HepG2 (cell line): Measurements from ENCODE around the gene SEC24A. TPM values are rescaled to one million over a fixed set of nuclear protein-coding genes. Genes with fewer than 3 reads are reported as not detected.

Source experiments
- ARID5B ChIP-seq: IDR thresholded peaks from 2 replicates; pipeline ENCODE4 v1.4.0; 2020; ENCODE audit warnings: mild to moderate bottlenecking, missing genetic modification reagents
- ATF4 ChIP-seq, 2 experiments: fragments of 450-650 bp in 1 of 2; sonication (generic) in 1 of 2; formaldehyde crosslinking; IDR thresholded peaks; 2 replicates each; pipeline versions ENCODE4 v1.5.0 to v1.8.0; 2020 to 2022; ENCODE audit warnings: mild to moderate bottlenecking in 1 of 2, missing genetic modification reagents in 1 of 2
- CEBPB ChIP-seq: IDR thresholded peaks from 2 replicates; pipeline ENCODE4 v1.6.1; 2011; ENCODE audit warnings: low read depth, low read length, improper control_type of control experiment, borderline replicate concordance
- CEBPG ChIP-seq: IDR thresholded peaks from 2 replicates; pipeline ENCODE4 v1.6.1; 2016
- ELK4 ChIP-seq: sonication (generic); formaldehyde crosslinking; IDR thresholded peaks from 2 replicates; pipeline ENCODE4 v1.9.0; 2021; ENCODE audit warnings: missing genetic modification reagents, borderline replicate concordance
- FOXP1 ChIP-seq, 2 experiments: fragments of 450-650 bp in 1 of 2; IDR thresholded peaks; 2 replicates each; pipeline ENCODE4 v1.6.1; 2017 to 2018; ENCODE audit warnings: antibody characterized with exemption in 1 of 2
- HNF4G ChIP-seq, 2 experiments: sonication (generic) in 1 of 2; formaldehyde crosslinking in 1 of 2; IDR thresholded peaks; 2 replicates each; pipeline versions ENCODE4 v1.4.0 to v1.6.1; 2011 to 2020; ENCODE audit warnings: borderline replicate concordance in 2 of 2, low read depth in 2 of 2, mild to moderate bottlenecking in 2 of 2, low read length in 1 of 2, missing genetic modification reagents in 1 of 2, moderate library complexity in 1 of 2
- KAT7 ChIP-seq: IDR thresholded peaks from 2 replicates; pipeline ENCODE4 v1.6.1; 2018; ENCODE audit warnings: borderline replicate concordance, missing compliant biosample characterization
- KDM6A ChIP-seq: IDR thresholded peaks from 2 replicates; pipeline ENCODE4 v1.6.1; 2016; ENCODE audit warnings: low read depth
- LCORL ChIP-seq, 2 experiments: fragments of 450-650 bp in 1 of 2; sonication (generic) in 1 of 2; formaldehyde crosslinking in 1 of 2; IDR thresholded peaks; 2 replicates each; pipeline versions ENCODE4 v1.5.0 to v1.6.1; 2017 to 2020; ENCODE audit warnings: antibody characterized with exemption in 1 of 2, missing genetic modification reagents in 1 of 2
- MED1 ChIP-seq: sonication (generic); formaldehyde crosslinking; IDR thresholded peaks from 2 replicates; pipeline ENCODE4 v1.4.0; 2020; ENCODE audit warnings: missing genetic modification reagents
- RARA ChIP-seq: IDR thresholded peaks from 2 replicates; pipeline ENCODE4 v1.6.1; 2016; ENCODE audit warnings: missing genetic modification reagents, missing compliant biosample characterization
- TBX2 ChIP-seq: sonication (generic); formaldehyde crosslinking; IDR thresholded peaks from 2 replicates; pipeline ENCODE4 v1.5.0; 2020; ENCODE audit warnings: missing genetic modification reagents, mild to moderate bottlenecking, borderline replicate concordance
- THAP8 ChIP-seq: sonication (generic); formaldehyde crosslinking; IDR thresholded peaks from 2 replicates; pipeline ENCODE4 v1.5.1; 2020; ENCODE audit warnings: missing genetic modification reagents, mild to moderate bottlenecking, borderline replicate concordance
- TSC22D2 ChIP-seq: sonication (generic); formaldehyde crosslinking; IDR thresholded peaks from 2 replicates; pipeline ENCODE4 v1.5.1; 2020; ENCODE audit warnings: missing genetic modification reagents, mild to moderate bottlenecking, borderline replicate concordance
- ZNF121 ChIP-seq: sonication (generic); formaldehyde crosslinking; IDR thresholded peaks from 2 replicates; pipeline ENCODE4 v1.5.0; 2020; ENCODE audit warnings: mild to moderate bottlenecking, missing genetic modification reagents
- ZNF362 ChIP-seq: sonication (generic); formaldehyde crosslinking; IDR thresholded peaks from 2 replicates; pipeline ENCODE4 v1.4.0; 2020; ENCODE audit warnings: missing genetic modification reagents, mild to moderate bottlenecking, borderline replicate concordance
- ZNF513 ChIP-seq: sonication (generic); formaldehyde crosslinking; conservative IDR thresholded peaks from 2 replicates; pipeline ENCODE4 v1.5.0; 2020; ENCODE audit warnings: missing genetic modification reagents
- ZNF790 ChIP-seq: sonication (generic); formaldehyde crosslinking; IDR thresholded peaks from 2 replicates; pipeline ENCODE4 v1.8.0; 2022; ENCODE audit warnings: missing genetic modification reagents, mild to moderate bottlenecking, borderline replicate concordance
- polyA plus RNA-seq, 8 experiments: library from polyadenylated mRNA; depleted of rRNA in 3 of 8; stranded (reverse) in 7 of 8; unstranded in 1 of 8; fragments of >200 nt; fragmentation: Illumina TruSeq in 4 of 8; extraction: Trizol in 4 of 8; gene quantifications; 2 replicates each; pipeline versions ENCODE4 v1.2.1 to v1.2.3, GENCODE V29; 2011 to 2016; ENCODE audit warnings: low read depth in 4 of 8, missing spikeins in 1 of 8, mixed read lengths in 1 of 8; ENCODE audit not compliant: insufficient read depth in 1 of 8
- total RNA-seq, 5 experiments: library from RNA; depleted of rRNA; stranded (reverse); fragments of >200 nt; fragmentation: Illumina TruSeq; extraction: Trizol; gene quantifications; 2 replicates each; pipeline ENCODE4 v1.2.3, GENCODE V29; 2016; ENCODE audit warnings: low read depth in 1 of 5

Gene SEC24A
- total and polyA plus RNA-seq, 2 of the 13 experiments (the other 11 are each of a cell fraction or from before 2014, with no cell fraction given) = 30.5 to 56.8 TPM

GRCh38 chr5:134656690-134657089 is 8.1 kb downstream of the SEC24A start (continued):
- TF ChIP-seq TBX2 (CRISPR knock-in tag) (peak; percentile 16; the same call in 1 of the 2 replicates), FOXP1 (IDR thresholded peaks at IDR 0.05) (no peak), FOXP1 (CRISPR knock-in tag; IDR thresholded peaks at IDR 0.05) (peak; percentile 32; the same call in 1 of the 2 replicates), MED1 (CRISPR knock-in tag) (peak; percentile 39; the same call in 1 of the 2 replicates), ZNF121 (CRISPR knock-in tag) (peak; percentile 82), TSC22D2 (CRISPR knock-in tag) (no peak), KDM6A (CRISPR knock-in tag) (no peak), KAT7 (CRISPR knock-in tag) (0 out of 2 replicates have a peak, but pooled peaks have one; percentile 17), RARA (peak; percentile 59), HNF4G (IDR thresholded peaks at IDR 0.05; ENCODE audit: borderline replicate concordance, low read depth, low read length) (peak; percentile 44; the same call in 1 of the 2 replicates), HNF4G (CRISPR knock-in tag; IDR thresholded peaks at IDR 0.05; ENCODE audit: borderline replicate concordance, low read depth) (no peak), CEBPB (peak; percentile 77), LCORL (IDR thresholded peaks at IDR 0.05) (no peak), LCORL (CRISPR knock-in tag; IDR thresholded peaks at IDR 0.05) (0 out of 2 replicates have a peak, but pooled peaks have one; percentile 15), ELK4 (CRISPR knock-in tag) (no peak), ZNF790 (CRISPR knock-in tag) (no peak), THAP8 (CRISPR knock-in tag) (no peak), ZNF513 (CRISPR knock-in tag) (no peak), CEBPG (CRISPR knock-in tag) (peak; percentile 85), ATF4 (CRISPR knock-in tag; IDR thresholded peaks at IDR 0.05) (peak in 1 of 2 experiments; percentile 82; a peak in 2 of 4 replicates), ARID5B (CRISPR knock-in tag) (peak; percentile 55; the same call in 1 of the 2 replicates), ZNF362 (CRISPR knock-in tag) (peak; percentile 94)
